A549 (cell line): Measurements from ENCODE around the gene LGR4. TPM values are rescaled to one million over a fixed set of nuclear protein-coding genes. Genes with fewer than 3 reads are reported as not detected.
A peak's percentile ranks its signal among the peaks of the same experiment; 100 is the strongest.

Source experiments
- ATAC-seq, 2 experiments: fragments of 200-7000 bp in 1 of 2; fragments of >200 bp in 1 of 2; cut with Nextera tagmentation in 1 of 2; cut with Tn5 transposase in 1 of 2; 3 replicates each; pipeline versions ENCODE4 v1.8.0 to v1.9.1; 2018 to 2020; ENCODE audit warnings: mild to moderate bottlenecking in 1 of 2, moderate library complexity in 1 of 2
- CTCF ChIA-PET: fragments of 300-600 bp; sonication (Branson Sonifier 250); formaldehyde crosslinking; extraction: SDS; loops from one replicate; lab custom pipeline; 2021; ENCODE audit warnings: antibody characterized with exemption, inconsistent platforms; lab: Yijun Ruan, JAX
- POLR2A ChIA-PET: fragments of 350-600 bp; formaldehyde crosslinking; extraction: SDS; loops from one replicate; lab custom pipeline; 2021; ENCODE audit warnings: antibody characterized with exemption, inconsistent platforms; lab: Yijun Ruan, JAX
- DNase-seq, 2 experiments: peaks; one replicate each; pipeline versions ENCODE4 v3.0.0 to v3.0.0-alpha.2; 2011 to 2016; ENCODE audit warnings: low read depth in 1 of 2, low spot score in 1 of 2
- FAIRE-seq: peaks from 2 replicates; lab custom pipeline; 2011; peaks lifted over from hg19 to GRCh38; lab: Jason Lieb, UNC
- H3K27ac ChIP-seq, 2 experiments: fragments of >200 bp; sonication (Bioruptor Twin); formaldehyde crosslinking; 3 replicates each; pipeline ENCODE4 v1.5.1; 2016 to 2017
- H3K4me1 ChIP-seq: fragments of >200 bp; sonication (Bioruptor Twin); formaldehyde crosslinking; 3 replicates; pipeline ENCODE4 v1.6.1; 2016
- H3K4me2 ChIP-seq: fragments of >200 bp; sonication (Bioruptor Twin); formaldehyde crosslinking; 3 replicates; pipeline ENCODE4 v1.6.1; 2016
- H3K4me3 ChIP-seq: fragments of >200 bp; sonication (Bioruptor Twin); formaldehyde crosslinking; 3 replicates; pipeline ENCODE4 v1.5.1; 2016
- H3K9me3 ChIP-seq: fragments of >200 bp; sonication (Bioruptor Twin); formaldehyde crosslinking; 3 replicates; pipeline ENCODE4 v1.6.1; 2016
- BHLHE40 ChIP-seq: IDR thresholded peaks from 2 replicates; pipeline ENCODE4 v1.6.1; 2012; ENCODE audit warnings: low read depth, low read length, inconsistent platforms
- CBX2 ChIP-seq: fragments of 200-600 bp; sonication (generic); IDR thresholded peaks from 2 replicates; pipeline ENCODE4 v1.6.1; 2016; ENCODE audit warnings: low read depth, mild to moderate bottlenecking, borderline replicate concordance
- CBX8 ChIP-seq: fragments of 200-600 bp; sonication (generic); IDR thresholded peaks from 2 replicates; pipeline ENCODE4 v1.6.1; 2016
- CEBPB ChIP-seq, 2 experiments: fragments of >200 bp in 1 of 2; sonication (Bioruptor Twin) in 1 of 2; formaldehyde crosslinking in 1 of 2; IDR thresholded peaks; 2 replicates each; pipeline ENCODE4 v1.6.1; 2012 to 2016
- CHD2 ChIP-seq: fragments of 150-350 bp; IDR thresholded peaks from 2 replicates; pipeline ENCODE4 v1.6.1; 2014; ENCODE audit warnings: low read length; ENCODE audit not compliant: partially characterized antibody
- CHD4 ChIP-seq: fragments of 200-600 bp; sonication (generic); IDR thresholded peaks from 2 replicates; pipeline ENCODE4 v1.6.1; 2016; ENCODE audit warnings: antibody characterized with exemption, mild to moderate bottlenecking, borderline replicate concordance
- ESRRA ChIP-seq: fragments of 150-350 bp; IDR thresholded peaks from 2 replicates; pipeline ENCODE4 v1.6.1; 2014; ENCODE audit warnings: mild to moderate bottlenecking, low read length, borderline replicate concordance
- FOSB ChIP-seq: fragments of 250-450 bp; sonication (Bioruptor Pico); IDR thresholded peaks from 2 replicates; pipeline ENCODE4 v1.5.0; 2020; ENCODE audit warnings: mild to moderate bottlenecking, moderate library complexity
- FOSL2 ChIP-seq, 2 experiments: fragments of 450-650 bp in 1 of 2; fragments of >200 bp in 1 of 2; sonication (Bioruptor Twin) in 1 of 2; formaldehyde crosslinking; IDR thresholded peaks; 2 replicates each; pipeline versions ENCODE4 v1.5.0 to v1.6.1; 2016 to 2020; ENCODE audit warnings: mild to moderate bottlenecking in 1 of 2, moderate library complexity in 1 of 2
- GATA3 ChIP-seq: IDR thresholded peaks from 2 replicates; pipeline ENCODE4 v1.6.1; 2012; ENCODE audit warnings: borderline replicate concordance
- HEYL ChIP-seq: fragments of 250-450 bp; sonication (Bioruptor Pico); IDR thresholded peaks from 2 replicates; pipeline ENCODE4 v1.8.0; 2021; ENCODE audit warnings: mild to moderate bottlenecking, moderate library complexity
- HOXB13 ChIP-seq: fragments of 250-450 bp; sonication (Bioruptor Pico); IDR thresholded peaks from 2 replicates; pipeline ENCODE4 v1.5.0; 2020; ENCODE audit warnings: low read depth, mild to moderate bottlenecking, moderate library complexity
- HOXB5 ChIP-seq: fragments of 250-450 bp; sonication (Bioruptor Pico); IDR thresholded peaks from 2 replicates; pipeline ENCODE4 v1.5.0; 2020; ENCODE audit warnings: mild to moderate bottlenecking, moderate library complexity
- JUN ChIP-seq, 2 experiments: fragments of >200 bp; sonication (Bioruptor Twin); formaldehyde crosslinking; IDR thresholded peaks; 2 replicates in 1 of 2; 3 replicates in 1 of 2; pipeline ENCODE4 v1.6.1; 2016 to 2017
- JUNB ChIP-seq: fragments of >200 bp; sonication (Bioruptor Twin); formaldehyde crosslinking; IDR thresholded peaks from 2 replicates; pipeline ENCODE4 v1.6.1; 2016
- KDM1A ChIP-seq: fragments of 200-600 bp; sonication (generic); IDR thresholded peaks from 2 replicates; pipeline ENCODE4 v1.6.1; 2016; ENCODE audit warnings: low read depth, mild to moderate bottlenecking
- MAFK ChIP-seq: fragments of 450-650 bp; IDR thresholded peaks from 2 replicates; pipeline ENCODE4 v1.6.1; 2014; ENCODE audit not compliant: partially characterized antibody
- MYC ChIP-seq: IDR thresholded peaks from 2 replicates; pipeline ENCODE4 v1.6.1; 2012; ENCODE audit warnings: mild to moderate bottlenecking, inconsistent platforms, low read length, improper control_type of control experiment, borderline replicate concordance
- NFE2L2 ChIP-seq: fragments of 150-350 bp; conservative IDR thresholded peaks from 2 replicates; pipeline ENCODE4 v1.6.1; 2014; ENCODE audit warnings: low read length
- PBX3 ChIP-seq: IDR thresholded peaks from 2 replicates; pipeline ENCODE4 v1.6.1; 2012
- PHF8 ChIP-seq: fragments of 200-600 bp; sonication (generic); IDR thresholded peaks from 2 replicates; pipeline ENCODE4 v1.6.1; 2016; ENCODE audit warnings: low read depth, mild to moderate bottlenecking, antibody characterized with exemption, moderate library complexity, borderline replicate concordance
- POLR2A ChIP-seq: IDR thresholded peaks from 2 replicates; pipeline ENCODE4 v1.6.1; 2012; ENCODE audit warnings: mild to moderate bottlenecking, low read length
- POLR2AphosphoS2 ChIP-seq: conservative IDR thresholded peaks from 2 replicates; pipeline ENCODE4 v1.6.1; 2012; ENCODE audit warnings: low read length, improper control_type of control experiment, inconsistent platforms
- RARB ChIP-seq: fragments of 250-450 bp; sonication (Bioruptor Pico); IDR thresholded peaks from 2 replicates; pipeline ENCODE4 v1.8.0; 2021; ENCODE audit warnings: mild to moderate bottlenecking, moderate library complexity
- RFX5 ChIP-seq: fragments of 450-650 bp; IDR thresholded peaks from 2 replicates; pipeline ENCODE4 v1.7.1; 2014; ENCODE audit warnings: antibody characterized with exemption, mild to moderate bottlenecking, moderate library complexity
- RNF2 ChIP-seq: fragments of 200-600 bp; sonication (generic); IDR thresholded peaks from 2 replicates; pipeline ENCODE4 v1.6.1; 2016; ENCODE audit warnings: low read depth, mild to moderate bottlenecking, antibody characterized with exemption, moderate library complexity, borderline replicate concordance
- SMC3 ChIP-seq: fragments of >200 bp; sonication (Bioruptor Twin); formaldehyde crosslinking; IDR thresholded peaks from 3 replicates; pipeline ENCODE4 v1.6.1; 2018; ENCODE audit warnings: inconsistent platforms
- TFCP2L1 ChIP-seq: fragments of 250-450 bp; sonication (Bioruptor Pico); IDR thresholded peaks from 2 replicates; pipeline ENCODE4 v1.5.0; 2021; ENCODE audit warnings: mild to moderate bottlenecking
- ZC3H11A ChIP-seq: fragments of 450-650 bp; IDR thresholded peaks from 2 replicates; pipeline ENCODE4 v1.6.1; 2014; ENCODE audit warnings: antibody characterized with exemption, mild to moderate bottlenecking
- ZNF302 ChIP-seq: fragments of 250-450 bp; sonication (Bioruptor Pico); IDR thresholded peaks from 2 replicates; pipeline ENCODE4 v1.9.0; 2021; ENCODE audit warnings: inconsistent platforms, mild to moderate bottlenecking, moderate library complexity
- WGBS: methylation state at CpG from one replicate; pipeline ENCODE4 v1.1.6; 2017; ENCODE audit errors: missing lambda C conversion rate; 5-methylcytosine and 5-hydroxymethylcytosine counted together
- polyA plus RNA-seq, 4 experiments: library from polyadenylated mRNA; depleted of rRNA in 3 of 4; stranded (reverse); fragments of >200 nt; fragmentation: RNase III in 1 of 4; extraction: RNeasy Plus Mini Kit Qiagen cat#74134 plus additional on column Dnase treatment in 1 of 4; gene quantifications; 2 replicates in 3 of 4; 3 replicates in 1 of 4; pipeline ENCODE4 v1.2.3, GENCODE V29; 2011 to 2017
- TF ChIP-seq, protein P1 (sequence below): fragments of 250-450 bp; sonication (Bioruptor Pico); IDR thresholded peaks from 2 replicates; pipeline ENCODE4 v1.5.0; 2020; ENCODE audit warnings: low read depth, mild to moderate bottlenecking, moderate library complexity
- TF ChIP-seq, protein P2 (sequence below): IDR thresholded peaks from 2 replicates; pipeline ENCODE4 v1.6.1; 2012; ENCODE audit warnings: low read depth, borderline replicate concordance

The LGR4 gene
- polyA plus RNA-seq, 2 of the 4 experiments (the other 2 are of a cell fraction), result 41.2 to 130 TPM

GRCh38 chr11:27355575-27356104 lies 117.0 kb downstream of the LGR4 start:
- Histone ChIP-seq H3K9me3 (no peaks in the 10 kb centered on the region), H3K4me3 (no peak overlapping the region), H3K4me1 (peaks cover 60% of the 10 kb centered on the region), H3K4me2 (no peak overlapping the region), H3K27ac (no peak overlapping the region)
- WGBS, result 87% methylated on average over 3 of the region's 3 CpGs
- FAIRE-seq (no peak), DNase-seq (no peak)
- TF ChIP-seq TFCP2L1 (CRISPR knock-in tag), result no peak
- no peak for TF ChIP-seq HOXB13
- TF ChIP-seq FOSL2 (IDR thresholded peaks at IDR 0.05), result no peak
- no peak for TF ChIP-seq FOSL2 (CRISPR knock-in tag; IDR thresholded peaks at IDR 0.05)
- no peak for TF ChIP-seq KDM1A
- no peak for TF ChIP-seq CBX2
- TF ChIP-seq JUNB, result no peak
- TF ChIP-seq MYC, result no peak
- TF ChIP-seq HOXB5, result no peak
- TF ChIP-seq HEYL (CRISPR knock-in tag), result no peak
- TF ChIP-seq JUN (IDR thresholded peaks at IDR 0.05), result no peak
- TF ChIP-seq BHLHE40, result no peak
- TF ChIP-seq POLR2AphosphoS2, result no peak
- no peak for TF ChIP-seq POLR2A
- no peak for TF ChIP-seq NFE2L2
- no peak for TF ChIP-seq CHD2
- no peak for TF ChIP-seq RARB (CRISPR knock-in tag)
- no peak for TF ChIP-seq SMC3
- TF ChIP-seq CEBPB (IDR thresholded peaks at IDR 0.05), result no peak
- TF ChIP-seq CBX8, result no peak
- TF ChIP-seq FOSB (CRISPR knock-in tag), result no peak
- TF ChIP-seq, all 56 proteins: peak for 0
- no peak for ATAC-seq
- ChIA-PET POLR2A (interaction anchor here (0.6 kb wide), 1 partner anchor 109 kb away, joined by 4 read pairs; no protein-coding TSS in a partner anchor), CTCF (no interaction called here)

DNA sequence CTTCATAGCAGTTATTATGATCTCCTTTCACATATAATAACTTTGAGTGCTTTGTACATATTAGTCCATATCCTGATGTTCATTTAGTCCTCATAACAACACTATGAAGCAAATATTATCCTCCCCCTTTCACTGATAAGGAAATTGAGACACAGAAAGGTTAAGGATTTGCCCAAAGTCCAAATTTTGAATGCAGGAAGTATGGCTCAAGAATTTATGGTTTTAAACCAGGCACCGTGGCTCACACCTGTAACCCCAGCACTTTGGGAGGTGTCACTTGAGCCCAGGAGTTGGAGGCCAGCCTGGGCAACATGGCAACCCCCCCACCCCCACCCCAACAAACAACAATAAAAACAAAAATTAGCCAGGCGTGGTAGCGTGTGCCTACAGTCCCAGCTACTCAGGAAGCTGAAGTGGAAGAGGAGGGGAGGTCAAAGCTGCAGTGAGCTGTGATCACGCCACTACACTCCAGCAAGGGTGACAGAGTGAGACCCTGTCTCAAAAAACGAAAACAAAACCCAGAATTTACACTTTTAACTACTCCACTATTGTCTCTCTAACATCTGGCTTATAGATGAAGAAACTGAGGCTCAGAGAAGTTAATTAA lies 118.1 kb downstream of the LGR4 start:
- TF ChIP-seq, protein P1, sequence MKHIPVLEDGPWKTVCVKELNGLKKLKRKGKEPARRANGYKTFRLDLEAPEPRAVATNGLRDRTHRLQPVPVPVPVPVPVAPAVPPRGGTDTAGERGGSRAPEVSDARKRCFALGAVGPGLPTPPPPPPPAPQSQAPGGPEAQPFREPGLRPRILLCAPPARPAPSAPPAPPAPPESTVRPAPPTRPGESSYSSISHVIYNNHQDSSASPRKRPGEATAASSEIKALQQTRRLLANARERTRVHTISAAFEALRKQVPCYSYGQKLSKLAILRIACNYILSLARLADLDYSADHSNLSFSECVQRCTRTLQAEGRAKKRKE, result no peak
- TF ChIP-seq RNF2, result no peak
- no peak for TF ChIP-seq PHF8
- no peak for TF ChIP-seq CEBPB (IDR thresholded peaks at IDR 0.05)
- TF ChIP-seq MAFK, result no peak
- TF ChIP-seq, protein P2, sequence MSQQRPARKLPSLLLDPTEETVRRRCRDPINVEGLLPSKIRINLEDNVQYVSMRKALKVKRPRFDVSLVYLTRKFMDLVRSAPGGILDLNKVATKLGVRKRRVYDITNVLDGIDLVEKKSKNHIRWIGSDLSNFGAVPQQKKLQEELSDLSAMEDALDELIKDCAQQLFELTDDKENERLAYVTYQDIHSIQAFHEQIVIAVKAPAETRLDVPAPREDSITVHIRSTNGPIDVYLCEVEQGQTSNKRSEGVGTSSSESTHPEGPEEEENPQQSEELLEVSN, result no peak
- no peak for TF ChIP-seq FOSB (CRISPR knock-in tag)
- no peak for TF ChIP-seq ZNF302 (CRISPR knock-in tag)
- no peak for TF ChIP-seq ESRRA
- no peak for TF ChIP-seq CHD4
- no peak for TF ChIP-seq FOSL2 (IDR thresholded peaks at IDR 0.05)
- TF ChIP-seq FOSL2 (CRISPR knock-in tag; IDR thresholded peaks at IDR 0.05), result no peak
- no peak for TF ChIP-seq ZC3H11A
- TF ChIP-seq RFX5, result no peak
- no peak for TF ChIP-seq PBX3
- TF ChIP-seq GATA3, result no peak
- TF ChIP-seq, all 56 proteins: peak for 0
- Histone ChIP-seq H3K4me1 (peaks cover 69% of the 10 kb centered on the region), H3K9me3 (no peaks in the 10 kb centered on the region), H3K27ac (peak overlapping the region; percentile 54 to 79), H3K4me3 (no peak overlapping the region), H3K4me2 (peak overlapping the region; percentile 59)
- DNase-seq (no peak), ATAC-seq (peak in 1 of 2 experiments; percentile 63; a peak in 3 of 6 replicates), FAIRE-seq (no peak)
- ChIA-PET POLR2A (no interaction called here), CTCF (no interaction called here)
- 43% methylated on average over 5 of the region's 5 CpGs for WGBS
